CD4-positive, alpha-beta memory T cell (primary cell): ENCODE results near the gene SLC22A3. TPM values are rescaled to one million over a fixed set of nuclear protein-coding genes. Genes with fewer than 3 reads are reported as not detected.
A peak's percentile ranks its signal among the peaks of the same experiment; 100 is the strongest.
"Not testable (repeated sequence)": the region's sequence is repeated elsewhere in the genome, so short reads cannot be mapped to it uniquely, and the experiment has no call there.

Experiments
- CTCF ChIA-PET: fragments of 350-600 bp; sonication (Branson Sonifier 250); formaldehyde crosslinking; loops from one replicate; lab custom pipeline; 2021; ENCODE audit warnings: inconsistent platforms; ENCODE audit not compliant: partially characterized antibody; lab: Charles Lee
- POLR2A ChIA-PET: fragments of 350-600 bp; sonication (Branson Sonifier 250); formaldehyde crosslinking; loops from one replicate; lab custom pipeline; 2021; ENCODE audit not compliant: partially characterized antibody; lab: Charles Lee
- DNase-seq, 5 donors: peaks; one replicate each; pipeline versions ENCODE4 v3.0.0 to v3.0.0-alpha.2; 2020 to 2022; ENCODE audit warnings: mixed read lengths in 1 of 5
- H3K27ac ChIP-seq: one replicate; pipeline ENCODE4 v1.7.0; 2013; ENCODE audit warnings: low read depth, low read length
- H3K27me3 ChIP-seq: 2 replicates; pipeline ENCODE4 v1.7.0; 2013; ENCODE audit warnings: mild to moderate bottlenecking, low read length, moderate library complexity; ENCODE audit not compliant: insufficient read depth
- H3K36me3 ChIP-seq: 2 replicates; pipeline ENCODE4 v1.7.0; 2013; ENCODE audit warnings: mild to moderate bottlenecking, low read length, moderate library complexity; ENCODE audit not compliant: insufficient read depth
- H3K4me1 ChIP-seq: 2 replicates; pipeline ENCODE4 v1.7.0; 2013; ENCODE audit warnings: mild to moderate bottlenecking, low read length, moderate library complexity; ENCODE audit not compliant: insufficient read depth
- H3K4me3 ChIP-seq, 2 donors: one replicate each; pipeline ENCODE4 v1.7.0; 2013; ENCODE audit warnings: low read length in 2 of 2, mild to moderate bottlenecking in 1 of 2
- H3K9me3 ChIP-seq, 2 donors: one replicate each; pipeline ENCODE4 v1.7.0; 2013; ENCODE audit warnings: low read length in 2 of 2, control low read depth in 1 of 2; ENCODE audit not compliant: control insufficient read depth in 1 of 2
- H3K27ac Mint-ChIP-seq, 7 donors: one replicate each; pipeline ENCODE4 v1.8.0; 2020 to 2021; ENCODE audit warnings: mixed read lengths in 7 of 7, mild to moderate bottlenecking in 6 of 7, inconsistent platforms in 3 of 7, moderate library complexity in 3 of 7
- H3K27me3 Mint-ChIP-seq, 2 donors: one replicate each; pipeline ENCODE4 v1.8.0; 2020 to 2021; ENCODE audit warnings: mixed read lengths in 2 of 2
- H3K36me3 Mint-ChIP-seq, 2 donors: one replicate each; pipeline ENCODE4 v1.8.0; 2020 to 2021; ENCODE audit warnings: mixed read lengths in 2 of 2, inconsistent platforms in 1 of 2, mild to moderate bottlenecking in 1 of 2
- H3K4me1 Mint-ChIP-seq, 4 donors: one replicate each; pipeline ENCODE4 v1.8.0; 2020 to 2021; ENCODE audit warnings: mixed read lengths in 4 of 4, mild to moderate bottlenecking in 1 of 4
- H3K4me3 Mint-ChIP-seq, 8 donors: one replicate each; pipeline ENCODE4 v1.8.0; 2020 to 2021; ENCODE audit warnings: mixed read lengths in 8 of 8, mild to moderate bottlenecking in 7 of 8, moderate library complexity in 6 of 8, inconsistent platforms in 3 of 8
- H3K9me3 Mint-ChIP-seq, 8 donors: one replicate each; pipeline ENCODE4 v1.8.0; 2020 to 2021; ENCODE audit warnings: mixed read lengths in 8 of 8, mild to moderate bottlenecking in 5 of 8, inconsistent platforms in 3 of 8, moderate library complexity in 1 of 8
- intact Hi-C: fragments of 100-400 bp; cut with micrococcal nuclease; formaldehyde crosslinking; loops from one replicate; pipeline ENCODE4 v1.15.1; 2023
- polyA plus RNA-seq, 2 donors: library from polyadenylated mRNA; unstranded; fragments of 300-500 nt; fragmentation: Illumina TruSeq; gene quantifications; one replicate each; pipeline ENCODE4 v1.2.3, GENCODE V29; 2021
- total RNA-seq, 2 experiments: library from RNA; stranded (reverse); gene quantifications; one replicate each; pipeline ENCODE4 v1.2.3, GENCODE V29; 2021

The SLC22A3 gene
- total and polyA plus RNA-seq, 4 experiments from 2014 or later: 0.20 to 0.38 TPM; not detected in 2

DNA sequence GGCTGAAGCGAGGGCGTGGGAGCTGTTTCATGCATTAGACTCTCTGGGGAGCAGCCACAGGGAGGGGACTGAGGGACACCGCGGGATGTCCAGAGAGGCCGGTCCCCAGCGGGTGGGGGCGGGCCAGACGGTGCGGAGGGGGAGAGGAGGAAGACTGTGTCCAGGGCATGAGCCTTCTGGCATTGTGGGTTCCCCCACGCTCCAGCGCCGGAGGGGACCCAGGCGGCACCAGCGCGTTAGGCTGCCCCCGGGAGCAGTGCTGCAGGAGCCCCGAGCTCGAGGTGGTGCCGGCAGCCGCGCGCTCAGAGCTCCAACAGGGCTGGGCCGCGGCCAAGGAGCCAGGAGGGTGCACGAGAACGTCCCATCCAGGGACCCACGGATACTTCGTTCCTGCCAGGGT is 14.4 kb downstream of the SLC22A3 start:
- Mint-ChIP-seq H3K27ac (peak overlapping the region in 1 of 7 donors; percentile 31), H3K27me3 (peaks cover 2 to 11% of the 10 kb centered on the region in 2 donors), H3K4me3 (no peak overlapping the region), H3K9me3 (no peaks in the 10 kb centered on the region), H3K4me1 (peaks cover 0 to 1% (median 0%) of the 10 kb centered on the region in 4 donors), H3K36me3 (no peaks in the 10 kb centered on the region)
- POLR2A ChIA-PET: no interaction called here
- H3K4me3 ChIP-seq: no peak overlapping the region
- H3K36me3 ChIP-seq: no peaks in the 10 kb centered on the region
- intact Hi-C loops: no loop called here
- H3K4me1 ChIP-seq: no peaks in the 10 kb centered on the region
- DNase-seq: no peak
- CTCF ChIA-PET: no interaction called here
- H3K27ac ChIP-seq: no peak overlapping the region
- H3K9me3 ChIP-seq: no peaks in the 10 kb centered on the region
- no peaks in the 10 kb centered on the region for H3K27me3 ChIP-seq

DNA sequence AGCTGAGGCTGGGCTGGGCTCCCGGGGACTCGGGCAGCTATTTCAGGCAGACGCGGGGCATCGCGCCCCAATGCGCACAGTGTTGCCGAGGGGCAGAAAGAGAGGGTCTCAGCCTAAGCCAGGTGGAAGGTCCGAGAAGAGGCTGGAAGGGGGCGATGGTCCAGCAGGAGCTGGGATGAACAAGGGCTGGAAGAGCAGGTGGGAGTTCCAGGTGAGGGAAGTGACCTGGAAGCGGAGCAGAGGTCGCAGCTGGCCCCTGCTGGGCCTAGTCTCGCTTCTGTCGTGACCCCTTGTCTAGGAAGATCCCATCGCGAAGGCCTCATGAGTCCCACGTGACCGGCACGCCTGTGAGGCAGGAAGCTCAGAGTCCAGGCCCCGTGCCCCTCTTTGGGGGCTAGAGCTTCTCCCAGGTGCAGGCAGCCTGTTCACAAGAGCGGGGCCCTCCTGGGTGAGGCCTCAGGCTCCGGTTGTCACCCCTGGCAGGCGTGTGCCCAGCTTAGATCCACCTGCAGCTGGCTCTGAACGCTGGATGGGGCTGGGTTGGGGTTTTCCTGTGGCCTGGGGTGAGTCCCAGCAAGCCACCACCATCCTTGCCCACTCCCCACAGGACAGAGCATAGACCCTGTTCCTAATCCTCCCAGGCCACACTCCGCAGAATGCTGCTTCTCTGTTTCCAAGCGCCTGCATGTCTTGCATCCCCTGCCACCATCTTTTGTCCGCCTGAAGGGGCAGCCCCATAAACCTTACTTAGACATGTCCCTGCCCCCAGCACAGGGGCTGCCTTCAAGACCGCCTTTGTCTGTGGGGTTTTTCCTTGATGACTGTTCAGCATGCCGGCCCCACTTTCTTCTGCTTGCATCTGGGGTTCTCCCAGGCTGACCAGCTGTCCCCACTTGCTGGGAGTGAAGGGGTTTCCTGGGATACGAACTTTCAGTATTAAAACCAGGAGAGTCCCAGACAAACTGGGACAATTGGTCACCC is 15.1 kb downstream of the SLC22A3 start:
- Histone ChIP-seq H3K9me3 (no peaks in the 10 kb centered on the region), H3K27me3 (no peaks in the 10 kb centered on the region), H3K4me1 (no peaks in the 10 kb centered on the region), H3K4me3 (no peak overlapping the region), H3K27ac (no peak overlapping the region), H3K36me3 (no peaks in the 10 kb centered on the region)
- intact Hi-C loops: no loop called here
- CTCF ChIA-PET: no interaction called here
- Mint-ChIP-seq H3K4me1 (peaks cover 0 to 1% (median 0%) of the 10 kb centered on the region in 4 donors), H3K36me3 (no peaks in the 10 kb centered on the region), H3K4me3 (no peak overlapping the region), H3K9me3 (peaks cover 0 to 2% (median 0%) of the 10 kb centered on the region in 8 donors), H3K27ac (no peak overlapping the region), H3K27me3 (peaks cover 2 to 11% of the 10 kb centered on the region in 2 donors)
- POLR2A ChIA-PET: no interaction called here
- no peak for DNase-seq

DNA sequence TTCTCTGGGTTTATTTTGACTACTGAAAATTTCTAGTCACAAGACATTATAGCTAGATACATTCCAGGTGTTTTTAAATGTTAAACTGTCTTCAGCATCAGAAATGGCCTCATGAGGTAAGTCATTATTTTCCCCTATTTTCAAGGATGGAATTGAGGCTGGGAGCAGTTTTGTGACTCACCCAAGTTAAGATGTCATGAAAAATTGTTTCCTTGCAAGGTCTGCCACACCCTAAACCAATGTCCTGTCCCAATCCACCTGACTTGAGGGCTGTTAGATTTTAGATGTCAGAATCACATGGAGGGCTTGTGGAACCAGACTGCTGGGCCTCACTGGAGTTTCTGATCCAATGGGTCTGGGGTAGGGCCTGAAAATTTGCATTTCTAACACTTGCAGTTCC is 16.9 kb downstream of the SLC22A3 start:
- H3K27ac Mint-ChIP-seq: peak overlapping the region in 1 of 7 donors; percentile 25
- intact Hi-C loops: no loop called here
- Histone ChIP-seq H3K36me3 (no peaks in the 10 kb centered on the region), H3K27me3 (no peaks in the 10 kb centered on the region), H3K4me1 (no peaks in the 10 kb centered on the region), H3K4me3 (no peak overlapping the region), H3K9me3 (no peaks in the 10 kb centered on the region), H3K27ac (no peak overlapping the region)
- peaks cover 0 to 1% (median 0%) of the 10 kb centered on the region in 4 donors for H3K4me1 Mint-ChIP-seq
- H3K4me3 Mint-ChIP-seq: no peak overlapping the region
- H3K27me3 Mint-ChIP-seq: peaks cover 2 to 11% of the 10 kb centered on the region in 2 donors
- ChIA-PET POLR2A (no interaction called here), CTCF (no interaction called here)
- H3K36me3 Mint-ChIP-seq: no peaks in the 10 kb centered on the region
- peaks cover 0 to 11% (median 5%) of the 10 kb centered on the region in 8 donors for H3K9me3 Mint-ChIP-seq
- DNase-seq: no peak

DNA sequence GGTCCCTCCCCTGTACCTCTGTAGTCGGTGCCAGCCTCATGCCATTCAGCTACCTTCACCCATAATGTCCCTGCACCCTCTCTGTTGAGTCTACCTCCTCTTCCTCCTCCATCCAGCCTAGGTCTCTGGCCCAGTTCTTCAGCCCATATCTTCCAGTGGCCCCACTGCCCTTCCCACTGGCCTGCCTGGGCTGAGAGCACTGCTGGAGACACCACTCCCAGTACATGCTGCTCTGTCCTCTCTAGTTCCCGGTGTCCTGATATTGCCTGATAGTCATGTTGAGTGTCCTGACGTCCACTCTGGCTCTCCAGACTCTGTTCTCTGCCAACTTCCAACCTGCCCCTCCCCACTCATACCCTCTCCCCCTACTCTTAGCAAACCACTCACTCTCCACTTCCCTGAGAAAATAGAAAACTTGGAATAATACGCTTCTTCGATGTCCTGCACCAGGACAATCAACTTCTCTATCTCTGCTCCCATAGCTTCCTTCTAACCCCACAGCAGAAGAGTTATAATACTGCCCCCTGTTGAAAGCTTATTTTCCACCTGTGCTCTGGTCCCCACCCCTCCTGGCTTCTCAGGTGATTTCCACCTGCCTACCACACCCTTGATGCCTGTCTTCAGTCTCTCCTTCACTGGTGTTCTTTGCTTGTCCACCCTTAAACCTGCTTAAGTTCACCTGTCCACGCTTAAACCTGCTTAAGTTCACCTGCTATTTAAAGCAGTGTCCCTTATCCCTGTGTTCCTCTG is 19.8 kb downstream of the SLC22A3 start:
- no peaks in the 10 kb centered on the region for H3K27me3 ChIP-seq
- intact Hi-C loops: no loop called here
- peaks cover 0 to 1% of the 10 kb centered on the region in 2 donors for H3K36me3 Mint-ChIP-seq
- peaks cover 0 to 16% (median 14%) of the 10 kb centered on the region in 8 donors for H3K9me3 Mint-ChIP-seq
- H3K4me3 Mint-ChIP-seq: no peak overlapping the region
- H3K4me3 ChIP-seq: no peak overlapping the region
- H3K27me3 Mint-ChIP-seq: peaks cover 3 to 8% of the 10 kb centered on the region in 2 donors
- H3K27ac ChIP-seq: no peak overlapping the region
- no peak for DNase-seq
- H3K27ac Mint-ChIP-seq: no peak overlapping the region
- no peaks in the 10 kb centered on the region for H3K4me1 ChIP-seq
- H3K4me1 Mint-ChIP-seq: peaks cover 0 to 1% (median 0%) of the 10 kb centered on the region in 4 donors
- H3K36me3 ChIP-seq: no peaks in the 10 kb centered on the region
- no peaks in the 10 kb centered on the region for H3K9me3 ChIP-seq
- POLR2A ChIA-PET: no interaction called here
- CTCF ChIA-PET: interaction anchor here (1.1 kb wide), 1 partner anchor 13 kb away, joined by 3 read pairs; no protein-coding TSS in a partner anchor

DNA sequence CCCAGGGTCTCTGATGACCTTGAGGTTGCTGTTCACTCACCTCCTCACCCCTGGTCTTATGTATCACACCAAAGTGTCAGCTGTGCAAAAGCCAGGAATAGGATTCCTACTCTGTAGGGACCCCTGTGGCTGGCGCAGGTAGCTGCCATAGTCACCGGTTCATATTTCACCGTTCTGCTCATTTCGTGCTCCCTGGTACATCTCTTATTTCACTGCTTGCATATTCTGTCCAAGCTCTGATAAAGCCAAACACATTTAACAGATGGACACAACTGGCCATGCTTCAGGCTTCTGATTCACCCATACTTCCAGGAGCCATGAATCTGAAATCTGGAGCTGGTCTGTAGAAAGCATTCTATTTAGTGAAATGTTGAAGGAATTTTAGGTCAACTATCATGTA is 20.5 kb downstream of the SLC22A3 start:
- Mint-ChIP-seq H3K4me1 (peaks cover 0 to 1% (median 0%) of the 10 kb centered on the region in 4 donors), H3K4me3 (no peak overlapping the region), H3K27ac (no peak overlapping the region), H3K9me3 (peaks cover 0 to 17% (median 14%) of the 10 kb centered on the region in 8 donors), H3K27me3 (peaks cover 3 to 14% of the 10 kb centered on the region in 2 donors), H3K36me3 (peaks cover 0 to 1% of the 10 kb centered on the region in 2 donors)
- Histone ChIP-seq H3K27ac (no peak overlapping the region), H3K36me3 (no peaks in the 10 kb centered on the region), H3K27me3 (no peaks in the 10 kb centered on the region), H3K4me3 (no peak overlapping the region), H3K4me1 (no peaks in the 10 kb centered on the region), H3K9me3 (no peaks in the 10 kb centered on the region)
- no peak for DNase-seq
- ChIA-PET CTCF (interaction anchor here (1.1 kb wide), 1 partner anchor 12 kb away, joined by 3 read pairs; no protein-coding TSS in a partner anchor), POLR2A (no interaction called here)
- intact Hi-C loops: no loop called here

DNA sequence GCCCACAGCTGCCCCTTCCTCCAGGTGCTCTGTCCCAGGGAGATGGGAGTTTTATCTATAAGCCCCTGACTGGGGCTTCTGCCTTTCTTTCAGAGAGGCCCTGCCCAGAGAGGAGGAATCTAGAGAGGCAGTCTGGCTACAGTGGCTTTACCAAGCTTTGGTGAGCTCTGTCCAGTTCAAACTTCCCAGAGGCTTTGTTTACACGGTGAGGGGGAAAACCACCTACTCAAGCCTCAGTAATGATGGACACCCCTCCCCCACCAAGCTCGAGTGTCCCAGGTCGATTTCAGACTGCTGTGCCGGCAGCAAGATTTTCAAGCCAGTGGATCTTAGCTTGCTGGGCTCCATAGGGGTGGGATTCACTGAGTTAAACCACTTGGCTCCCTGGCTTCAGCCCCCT is 25.4 kb downstream of the SLC22A3 start:
- H3K9me3 ChIP-seq, DNase-seq, CTCF ChIA-PET, H3K4me1 ChIP-seq, H3K36me3 Mint-ChIP-seq, H3K27me3 ChIP-seq, H3K4me3 Mint-ChIP-seq, intact Hi-C loops, H3K27ac Mint-ChIP-seq, H3K36me3 ChIP-seq, POLR2A ChIA-PET, H3K4me1 Mint-ChIP-seq, H3K4me3 ChIP-seq, H3K27ac ChIP-seq: not testable (repeated sequence)
- peaks cover 8 to 18% of the 10 kb centered on the region in 2 donors for H3K27me3 Mint-ChIP-seq
- peaks cover 0 to 17% (median 12%) of the 10 kb centered on the region in 8 donors for H3K9me3 Mint-ChIP-seq
